Measurements from ENCODE around the gene UBP1. TPM values are rescaled to one million over a fixed set of nuclear protein-coding genes. Genes with fewer than 3 reads are reported as not detected.

The UBP1 gene, protein sequence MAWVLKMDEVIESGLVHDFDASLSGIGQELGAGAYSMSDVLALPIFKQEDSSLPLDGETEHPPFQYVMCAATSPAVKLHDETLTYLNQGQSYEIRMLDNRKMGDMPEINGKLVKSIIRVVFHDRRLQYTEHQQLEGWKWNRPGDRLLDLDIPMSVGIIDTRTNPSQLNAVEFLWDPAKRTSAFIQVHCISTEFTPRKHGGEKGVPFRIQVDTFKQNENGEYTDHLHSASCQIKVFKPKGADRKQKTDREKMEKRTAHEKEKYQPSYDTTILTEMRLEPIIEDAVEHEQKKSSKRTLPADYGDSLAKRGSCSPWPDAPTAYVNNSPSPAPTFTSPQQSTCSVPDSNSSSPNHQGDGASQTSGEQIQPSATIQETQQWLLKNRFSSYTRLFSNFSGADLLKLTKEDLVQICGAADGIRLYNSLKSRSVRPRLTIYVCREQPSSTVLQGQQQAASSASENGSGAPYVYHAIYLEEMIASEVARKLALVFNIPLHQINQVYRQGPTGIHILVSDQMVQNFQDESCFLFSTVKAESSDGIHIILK
- total RNA-seq (2022; extraction: Qiagen RNA extraction; ENCODE audit: low read depth): 55.7 to 65.3 TPM (median 62.1 TPM) in 5 replicates

GRCh38 chr3:33440328-33441224, at the start of gene UBP1:
UBP1 (minus strand) TSS chr3:33440405; CDS start chr3:33439848, 557 bp downstream.

Other genes with a start within 250 kb of the UBP1 start
- 3.0 to 4.8 TPM (median 3.8 TPM) in 5 replicates for gene SUSD5, start 221.6 kb downstream of the UBP1 start, total RNA-seq (2022; extraction: Qiagen RNA extraction; ENCODE audit: low read depth)
- gene FBXL2, start 163.0 kb downstream of the UBP1 start, total RNA-seq (2022; extraction: Qiagen RNA extraction; ENCODE audit: low read depth): 5.3 to 9.5 TPM (median 7.8 TPM) in 5 replicates

Data from A549 treated with DMSO at 1 μM for 4 hours (cell line).